OCI-M1 (cell line): ENCODE measurements around the gene KLLN.
A peak's percentile ranks its signal among the peaks of the same experiment; 100 is the strongest.
"Not testable (repeated sequence)": the region's sequence is repeated elsewhere in the genome, so short reads cannot be mapped to it uniquely, and the experiment has no call there.

Experiments
- DNase-seq: peaks from one replicate; lab custom pipeline; 2025; lab: John Stamatoyannopoulos, UW

The KLLN gene

GRCh38 chr10:87842220-87842641, 21.1 kb downstream of the KLLN start:
- no peak for DNase-seq

DNA sequence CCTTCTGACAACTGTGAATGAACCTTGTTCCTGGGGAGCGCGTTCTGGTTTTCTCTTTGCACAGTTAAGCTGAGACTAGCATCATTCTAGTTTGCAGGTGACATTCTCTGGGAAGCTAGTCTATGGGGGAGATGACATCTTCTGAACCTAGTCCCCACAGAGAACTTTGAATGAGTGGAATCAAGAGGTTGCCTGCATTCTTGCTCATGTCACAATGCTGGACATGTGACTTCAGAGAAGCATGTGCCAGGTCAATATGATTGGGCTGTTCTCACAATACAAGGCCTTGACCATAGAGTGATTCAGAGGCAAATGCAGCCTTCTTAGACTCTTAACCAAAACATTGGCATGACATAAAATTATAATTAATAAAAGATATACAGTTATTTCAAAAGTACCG, 22.1 kb downstream of the KLLN start:
- no peak for DNase-seq

DNA sequence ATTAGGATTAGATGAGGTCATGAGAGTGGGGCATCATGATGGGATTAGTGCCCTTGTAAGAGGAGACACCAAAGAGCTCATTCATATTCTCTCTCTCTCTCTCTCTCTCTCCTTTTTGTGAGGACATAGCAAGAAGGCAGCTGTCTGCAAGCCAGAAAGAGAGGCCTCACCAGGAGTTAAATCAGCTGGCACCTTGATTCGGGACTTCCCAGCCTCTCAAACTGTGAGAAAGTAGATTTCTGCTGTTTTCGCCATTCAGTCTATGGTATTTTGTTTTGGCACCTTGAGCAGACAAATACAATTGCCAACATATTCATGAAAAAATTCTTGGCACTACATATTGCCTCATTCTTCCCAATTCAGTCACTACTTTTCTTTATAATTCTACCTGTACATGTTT, 24.7 kb downstream of the KLLN start:
- no peak for DNase-seq

DNA sequence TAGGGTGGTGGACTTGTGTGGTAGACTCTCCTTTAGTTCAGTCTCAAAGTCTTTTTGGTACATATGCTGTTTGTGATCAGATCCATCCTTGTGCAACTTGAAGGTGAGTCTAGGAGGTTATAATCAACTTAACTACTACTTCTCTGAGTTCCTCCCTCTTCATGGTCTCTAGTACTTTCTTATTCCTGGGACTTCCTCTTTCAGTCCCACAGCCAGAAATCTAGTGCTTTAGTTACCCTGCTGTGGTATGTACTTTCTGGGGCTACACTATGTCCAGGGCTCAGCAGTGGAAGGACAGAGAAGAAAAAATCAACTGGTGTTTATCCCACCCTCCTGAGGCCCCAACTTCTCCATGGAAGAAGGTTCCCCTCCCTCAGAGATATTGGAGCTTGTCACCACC, 25.9 kb downstream of the KLLN start:
- DNase-seq = peak; percentile 79

DNA sequence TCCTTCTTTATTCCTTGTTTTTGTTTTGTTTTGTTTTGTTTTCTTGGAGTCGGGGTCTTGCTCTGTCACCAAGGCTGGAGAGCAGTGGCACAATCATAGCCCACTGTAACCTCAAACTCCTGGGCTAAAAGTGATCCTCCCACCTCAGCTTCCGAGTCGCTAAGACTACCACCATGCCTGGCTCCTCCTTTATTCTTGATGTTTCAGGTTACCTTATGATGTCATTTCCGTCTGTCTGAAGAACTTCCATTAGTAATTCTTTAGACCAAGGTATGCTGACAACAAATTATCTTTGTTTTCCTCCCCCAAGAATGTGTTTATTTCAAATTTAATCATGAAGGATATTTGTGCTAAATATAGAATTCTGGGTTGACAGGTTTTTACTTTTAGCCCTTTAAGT, 27.2 kb downstream of the KLLN start:
- DNase-seq = no peak

DNA sequence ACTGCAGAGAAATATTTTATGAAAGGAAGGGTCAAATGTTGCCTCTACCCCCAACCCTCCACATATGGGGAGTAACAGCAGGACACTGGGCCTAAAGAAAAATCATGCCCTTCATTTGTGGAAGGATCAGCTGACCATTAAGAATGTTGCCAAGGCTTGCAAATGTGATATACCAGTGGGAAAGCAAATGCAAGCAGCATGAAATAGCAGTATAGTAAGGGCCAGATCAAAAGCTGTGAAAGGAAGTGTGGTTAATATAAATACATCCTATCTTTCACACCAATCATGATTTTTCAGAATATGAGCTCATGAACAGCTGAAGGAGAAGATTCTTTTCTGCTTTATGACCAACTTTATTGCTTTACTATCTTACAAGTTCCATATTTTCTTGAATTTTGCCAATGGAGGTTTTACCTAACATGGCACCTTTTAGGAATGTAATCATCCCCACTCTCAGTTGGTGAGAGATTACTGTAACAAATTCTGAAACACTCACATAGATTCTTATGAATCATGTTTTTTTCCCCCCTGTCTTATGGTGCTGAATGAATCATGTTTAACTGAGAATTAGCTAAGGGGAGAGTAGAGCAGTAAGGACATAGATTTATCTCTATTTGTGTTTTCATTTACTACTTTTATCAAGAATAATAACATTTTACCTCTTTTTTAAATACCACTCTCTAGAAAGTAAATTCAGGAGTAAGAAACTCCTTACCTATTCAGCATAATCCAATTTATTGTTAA, 33.2 kb downstream of the KLLN start:
- no peak for DNase-seq

DNA sequence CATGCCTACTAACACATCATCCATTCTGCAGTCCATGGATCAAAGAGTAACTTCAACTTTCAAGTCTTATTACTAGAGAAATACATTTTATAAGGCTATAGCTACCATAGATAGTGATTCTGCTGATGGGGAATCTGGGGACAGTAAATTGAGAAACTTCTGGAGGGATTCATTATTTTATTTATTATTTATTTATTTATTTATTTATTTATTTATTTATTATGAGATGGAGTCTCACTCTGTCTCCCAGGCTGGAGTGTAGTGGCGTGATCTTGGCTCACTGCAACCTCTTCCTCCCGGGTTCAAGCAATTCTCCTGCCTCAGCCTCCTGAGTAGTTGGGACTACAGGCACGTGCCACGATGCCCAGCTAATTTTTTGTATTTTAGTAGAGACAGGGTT, 34.3 kb downstream of the KLLN start:
- not testable (repeated sequence) for DNase-seq

DNA sequence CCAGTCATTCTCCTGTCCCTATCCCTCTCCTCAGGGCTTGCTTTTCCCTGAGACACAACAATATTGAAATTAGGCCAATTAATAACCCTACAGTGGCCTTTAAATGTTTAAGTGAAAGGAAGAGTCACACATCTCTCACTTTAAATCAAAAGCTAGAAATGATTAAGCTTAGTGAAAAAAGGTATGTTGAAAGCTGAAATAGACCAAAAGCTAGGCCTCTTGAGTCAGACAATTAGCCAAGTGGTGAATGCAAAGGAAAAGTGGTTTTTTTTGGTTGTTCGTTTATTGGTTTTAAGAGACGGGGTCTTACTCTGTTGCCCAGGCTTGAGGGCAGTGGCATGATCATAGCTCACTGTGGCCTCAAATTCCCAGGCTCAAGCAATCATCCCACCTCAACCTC, 35.7 kb downstream of the KLLN start:
- no peak for DNase-seq

GRCh38 chr10:87826653-87827052, 36.7 kb downstream of the KLLN start:
- DNase-seq = no peak

DNA sequence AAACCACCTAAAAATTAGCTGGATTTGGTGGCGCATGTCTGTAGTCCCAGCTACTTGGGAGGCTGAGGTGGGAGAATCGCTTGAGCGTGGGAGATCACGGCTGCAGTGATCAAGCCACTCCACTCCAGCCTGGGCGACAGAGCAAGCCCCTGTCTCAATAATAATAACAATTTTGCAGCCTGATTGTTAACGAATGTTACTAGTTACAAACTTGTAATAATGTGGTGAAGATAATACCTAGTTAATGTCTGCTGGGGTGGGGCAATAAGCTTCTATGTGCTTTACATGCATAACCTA, 44.1 kb downstream of the KLLN start:
- no peak for DNase-seq

DNA sequence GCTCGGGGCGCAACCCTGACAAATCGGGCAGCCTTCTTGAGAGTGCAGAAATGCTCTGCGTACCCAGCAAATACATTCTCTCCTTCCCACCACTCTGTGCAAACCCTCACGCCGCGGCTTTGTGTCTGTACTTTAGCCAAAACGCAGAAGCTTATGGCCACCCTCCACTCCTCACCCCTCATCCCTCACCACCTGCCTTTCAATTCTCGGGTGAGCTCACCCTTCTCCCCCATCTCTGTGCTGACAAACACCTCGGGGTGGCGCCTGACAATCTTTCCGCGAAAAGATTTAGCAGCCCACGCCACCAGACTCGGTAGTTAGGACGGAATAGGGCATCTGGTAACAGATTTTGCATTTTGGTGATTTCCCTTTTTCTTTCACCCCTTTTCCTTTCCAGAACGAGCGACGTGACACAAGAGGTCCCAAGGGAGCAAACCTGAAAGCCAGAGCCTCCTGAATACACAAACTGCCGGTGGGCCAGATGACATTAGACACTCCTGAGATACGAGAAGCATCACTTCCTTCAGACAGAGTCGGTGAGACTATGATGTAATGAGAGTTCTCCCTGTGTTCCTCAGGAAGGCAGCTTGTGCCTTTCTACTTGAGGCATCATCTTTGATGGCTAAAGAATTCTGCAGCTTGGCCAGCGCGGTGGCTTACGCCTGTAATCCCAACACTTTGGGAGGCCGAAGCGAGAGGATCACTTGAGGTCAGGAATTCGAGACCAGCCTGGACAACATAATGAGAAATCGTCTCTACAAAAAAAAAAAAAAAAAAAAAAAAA, 44.6 kb downstream of the KLLN start:
- peak; percentile 71 for DNase-seq

DNA sequence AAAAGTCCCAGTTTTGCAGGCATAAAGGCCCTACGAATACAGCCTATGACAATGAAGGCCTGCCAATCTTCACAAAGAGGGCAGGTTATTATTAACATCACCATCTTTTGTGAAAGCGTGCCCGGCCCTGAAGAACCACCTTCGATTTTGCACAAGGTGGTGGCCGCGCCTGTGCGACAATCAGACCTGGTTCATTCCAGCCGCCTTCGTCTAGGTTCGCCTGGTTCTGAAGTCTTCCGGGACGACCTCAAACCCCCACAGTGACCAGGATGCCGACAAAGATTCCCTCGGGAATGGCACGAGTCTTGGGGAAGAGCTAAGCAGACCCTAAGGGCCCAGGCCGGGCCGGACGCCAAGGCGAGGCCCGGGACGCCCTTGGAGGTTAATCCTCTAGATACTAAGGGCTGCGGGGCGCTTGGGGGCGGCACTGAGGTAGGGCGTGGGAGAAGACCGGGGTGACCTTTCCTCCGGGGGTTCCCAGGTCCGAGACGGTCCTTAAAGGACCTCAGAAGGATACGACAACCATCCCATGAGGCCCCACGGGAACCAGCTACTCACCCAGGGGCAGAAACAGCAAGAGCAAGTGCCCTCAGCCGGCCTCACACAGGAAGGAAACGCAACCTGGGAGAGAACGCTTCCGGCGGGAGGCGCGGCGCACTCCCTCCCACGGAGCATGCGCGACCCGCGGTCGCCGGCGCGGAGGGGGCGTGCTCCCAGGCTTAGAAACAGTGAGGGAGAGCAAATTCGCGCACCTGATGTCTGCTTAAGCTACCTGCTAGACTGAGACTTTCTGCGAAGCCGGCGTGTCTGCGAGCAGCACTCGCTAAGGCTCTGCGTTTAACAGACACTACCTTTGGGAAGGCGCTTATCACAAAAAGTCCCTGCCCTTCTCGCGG, 45.5 kb downstream of the KLLN start, which contains the start of gene ATAD1:
Gene ATAD1, minus strand, starts transcription at position 618 of the 896 bp plus-strand sequence. CDS start 3,627 bp downstream, outside the sequence.
- DNase-seq = peak; percentile 95

DNA sequence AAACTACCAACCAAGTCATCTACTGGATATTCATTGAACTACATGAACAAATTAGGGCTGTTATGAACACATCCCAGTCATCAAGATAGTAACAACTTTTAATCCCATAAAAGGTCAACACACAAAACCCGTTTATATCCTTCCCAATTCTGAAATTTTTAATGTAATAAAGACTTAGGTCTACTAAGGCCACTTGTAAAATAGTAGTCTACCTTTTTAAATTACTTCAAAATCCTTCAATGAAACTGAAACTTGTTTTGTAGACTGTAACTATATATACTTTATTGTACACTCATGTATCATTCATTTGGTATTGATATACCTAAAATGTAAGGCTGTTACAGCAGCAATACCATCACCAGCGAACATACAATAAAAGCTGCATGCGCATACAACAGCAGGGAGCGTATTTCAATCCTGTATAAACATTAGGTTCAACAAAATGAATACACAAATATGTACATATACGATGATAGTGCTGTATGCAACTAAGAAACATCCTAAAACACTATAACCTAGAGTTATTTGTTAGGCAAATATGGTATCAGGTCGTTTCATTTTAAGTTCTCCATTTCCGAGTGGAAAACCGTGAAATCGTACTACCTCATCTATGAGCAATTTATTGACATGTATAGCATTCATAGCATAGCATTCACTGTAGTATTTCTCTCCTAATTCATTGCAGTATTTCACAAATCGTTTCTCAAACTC, 46.3 kb downstream of the KLLN start:
- DNase-seq = peak; percentile 71

DNA sequence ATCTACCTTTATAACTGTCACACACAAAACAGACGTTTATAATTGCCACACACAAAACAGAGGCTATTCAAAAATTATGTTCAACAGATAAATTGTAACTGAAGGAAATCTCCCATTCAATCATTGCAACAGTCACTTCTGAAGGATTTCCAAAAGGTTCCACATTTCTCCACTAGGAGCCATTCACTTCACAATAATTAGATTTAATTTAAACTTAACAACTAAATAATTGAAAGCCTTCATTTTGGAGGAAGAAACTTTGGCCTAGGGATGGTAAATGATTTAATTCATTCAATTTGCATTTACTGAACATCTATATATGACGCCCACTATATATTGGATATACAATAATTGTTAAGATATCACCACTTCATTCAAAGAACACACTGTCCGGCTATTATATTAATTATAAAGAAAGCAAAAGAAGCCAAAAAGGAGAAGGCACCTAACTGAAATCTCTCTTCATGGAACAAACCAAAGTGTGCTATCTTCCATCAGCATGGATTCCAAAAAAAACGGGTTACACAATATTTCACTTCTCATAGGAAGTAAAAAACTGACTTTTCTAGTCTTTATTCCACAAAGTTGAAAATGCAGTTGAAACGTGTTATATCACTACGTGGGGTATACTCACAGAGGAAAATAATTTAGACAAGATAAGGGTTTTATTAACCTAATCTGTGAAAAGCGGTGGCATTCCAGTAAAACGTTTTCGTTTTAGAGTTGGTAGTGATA, 47.0 kb downstream of the KLLN start:
- DNase-seq = peak; percentile 77
